ENCODE measurements around the gene PLEKHG4B. TPM values are rescaled to one million over a fixed set of nuclear protein-coding genes. Genes with fewer than 3 reads are reported as not detected.

Gene PLEKHG4B
- total RNA-seq, 1 experiment from 2014 or later = 0.02 TPM

- H2AFZ ChIP-seq (ENCODE audit: low read depth, low read length, poor library complexity, severe bottlenecking) = no peak overlapping the region
- H3K9me3 ChIP-seq (ENCODE audit: control insufficient read depth in 1 of 2, insufficient read depth in 1 of 2, low read depth in 1 of 2, low read length in 2 of 2) = no peaks in the 10 kb centered on the region
- ChIA-PET RAD21 (ENCODE audit: low non-redundant PET in 1 of 2, low total read pairs in 2 of 2, uncharacterized antibody in 2 of 2, unreplicated experiment in 2 of 2) (no interaction called here), POLR2A (no interaction called here), CTCF (no interaction called here)
- no peak overlapping the region for H3K4me3 ChIP-seq (replicated peaks in 1 of 2; ENCODE audit: low read depth in 1 of 2, low read length in 2 of 2)
- peaks cover 5 to 15% of the 10 kb centered on the region in 2 experiments; a peak in 2 of 4 replicates for H3K4me1 ChIP-seq (ENCODE audit: control insufficient read depth in 1 of 2, insufficient read depth in 2 of 2, low read length in 2 of 2)
- intact Hi-C loops (cut with micrococcal nuclease) = no loop called here
- H4K20me1 ChIP-seq (ENCODE audit: insufficient read depth) = no peaks in the 10 kb centered on the region
- ATAC-seq (no peak), DNase-seq (ENCODE audit: low read depth, low spot score) (no peak)
- no peaks in the 10 kb centered on the region for H3K9me2 ChIP-seq (ENCODE audit: insufficient read depth)
- TF ChIP-seq EZH2 (IDR thresholded peaks at IDR 0.05) (no peak), ZNF274 (IDR thresholded peaks at IDR 0.05; ENCODE audit: low read depth, low read length) (no peak), SRF (IDR thresholded peaks at IDR 0.05; ENCODE audit: low read depth) (no peak), SIN3A (IDR thresholded peaks at IDR 0.05; ENCODE audit: low read depth) (no peak), TCF7L2 (IDR thresholded peaks at IDR 0.05; ENCODE audit: borderline replicate concordance, extremely low read depth, insufficient read depth, insufficient read length) (no peak), REST (IDR thresholded peaks at IDR 0.05; ENCODE audit: low read depth) (no peak), RAD21 (IDR thresholded peaks at IDR 0.05; ENCODE audit: low read depth) (no peak), JUND (IDR thresholded peaks at IDR 0.05) (no peak)
- TF ChIP-seq, protein P1, sequence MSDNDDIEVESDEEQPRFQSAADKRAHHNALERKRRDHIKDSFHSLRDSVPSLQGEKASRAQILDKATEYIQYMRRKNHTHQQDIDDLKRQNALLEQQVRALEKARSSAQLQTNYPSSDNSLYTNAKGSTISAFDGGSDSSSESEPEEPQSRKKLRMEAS (IDR thresholded peaks at IDR 0.05) = no peak
- TF ChIP-seq, protein P2, sequence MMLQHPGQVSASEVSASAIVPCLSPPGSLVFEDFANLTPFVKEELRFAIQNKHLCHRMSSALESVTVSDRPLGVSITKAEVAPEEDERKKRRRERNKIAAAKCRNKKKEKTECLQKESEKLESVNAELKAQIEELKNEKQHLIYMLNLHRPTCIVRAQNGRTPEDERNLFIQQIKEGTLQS (IDR thresholded peaks at IDR 0.05) = no peak
- no peak overlapping the region for H3K27ac ChIP-seq (ENCODE audit: low read depth, low read length)
- no peaks in the 10 kb centered on the region for H3K79me2 ChIP-seq (ENCODE audit: insufficient read depth, low read length)
- peaks cover 9% of the 10 kb centered on the region; the same call in 1 of the 2 replicates for H3K27me3 ChIP-seq (ENCODE audit: insufficient read depth, low read length)
- peak overlapping the region; percentile 30; the same call in 1 of the 2 replicates for H3K4me2 ChIP-seq (ENCODE audit: low read length)
- BruUV-seq (replicated peaks) = no TSS peak
- H3K36me3 ChIP-seq (ENCODE audit: control insufficient read depth in 1 of 2, insufficient read depth in 2 of 2, low read length in 2 of 2) = no peaks in the 10 kb centered on the region
- no peak overlapping the region for H3K9ac ChIP-seq (ENCODE audit: low read length)
These were observed 9.4 kb upstream of the PLEKHG4B start for GRCh38 chr5:82570-82969.

Data from HCT116 (cell line).